GF-D8 (cell line): ENCODE data around the gene MAP3K3.
A peak's percentile ranks its signal among the peaks of the same experiment; 100 is the strongest.

Experiments used
- DNase-seq: peaks from one replicate; lab custom pipeline; 2025; lab: John Stamatoyannopoulos, UW

The MAP3K3 gene

DNA sequence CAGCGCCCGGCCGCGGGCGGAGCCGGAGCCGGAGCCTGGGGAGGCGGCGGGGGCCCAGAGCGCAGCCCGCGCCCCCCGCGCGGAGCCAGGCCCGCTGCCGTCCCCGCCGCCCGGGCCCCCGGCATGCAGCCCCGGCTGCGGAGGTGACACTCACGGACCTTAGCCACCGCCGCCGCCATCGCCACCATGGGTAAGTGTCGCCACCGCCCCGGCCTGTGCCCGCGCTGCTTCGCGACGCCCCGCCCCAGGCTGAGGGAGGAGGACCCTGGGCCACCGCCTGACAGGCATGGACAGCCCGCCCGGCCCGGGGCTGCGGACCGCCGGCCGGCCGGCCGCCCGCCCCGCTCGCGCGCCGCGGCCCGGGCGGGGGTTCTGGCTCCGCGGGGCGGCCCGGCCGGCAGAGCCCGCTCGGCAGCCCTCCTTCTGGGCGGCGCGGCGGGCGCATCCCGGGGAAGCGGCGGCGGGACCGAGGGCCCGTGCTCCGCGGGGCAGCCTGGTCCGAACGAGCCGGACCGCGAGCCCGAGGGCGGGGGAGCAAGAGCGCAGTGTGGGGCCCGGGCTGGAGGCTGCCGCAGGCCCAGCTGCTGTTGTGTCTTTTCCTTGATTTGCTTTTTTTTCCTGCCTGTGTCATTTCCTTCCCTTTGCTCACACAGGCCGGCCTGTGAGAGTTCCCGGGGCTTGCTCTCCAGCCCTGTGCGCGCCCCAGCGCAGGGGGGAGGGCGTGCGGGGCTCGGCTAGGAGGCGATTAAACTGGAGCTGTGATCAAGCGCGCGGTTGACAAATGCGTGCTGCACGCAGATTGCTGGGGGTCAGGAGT lies 565 bp downstream of the MAP3K3 start:
- DNase-seq: peak; percentile 73

DNA sequence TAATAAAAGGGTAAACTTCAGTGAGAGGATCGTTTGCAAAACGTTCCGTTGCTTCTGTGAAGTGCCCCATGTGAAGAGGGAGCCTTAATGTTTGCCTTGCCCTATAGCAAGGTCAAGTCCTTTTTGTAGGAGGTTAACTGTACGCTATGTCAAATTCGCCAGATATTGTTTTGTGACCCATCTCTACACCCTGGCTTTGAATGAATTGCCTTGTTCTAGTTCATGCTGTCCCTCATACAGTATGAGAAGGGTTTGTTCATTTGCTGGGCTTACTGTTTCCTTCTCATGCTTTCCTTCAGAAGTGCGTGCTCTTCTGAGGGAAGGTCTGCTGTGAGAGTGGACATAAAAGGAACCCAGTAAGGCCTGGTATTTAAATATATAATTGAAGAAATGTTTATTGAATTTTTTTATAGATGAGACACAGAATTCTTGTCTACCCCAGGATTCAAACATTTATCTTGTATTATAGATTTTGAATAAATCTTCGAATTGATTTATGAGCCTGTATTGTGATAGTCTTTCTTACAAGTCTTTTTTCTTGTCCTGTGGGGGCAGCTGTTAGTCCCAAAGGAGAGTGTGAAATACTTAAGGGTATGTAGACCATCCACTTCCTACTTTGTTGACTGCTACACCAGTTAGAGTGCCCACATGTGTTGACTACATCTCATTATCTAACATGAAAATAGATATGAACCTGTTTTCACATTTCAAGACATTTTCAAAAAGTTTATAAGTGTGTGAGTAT lies 1.7 kb downstream of the MAP3K3 start:
- DNase-seq: peak; percentile 20

GRCh38 chr17:63624531-63624880 lies 2.3 kb downstream of the MAP3K3 start:
- no peak for DNase-seq

DNA sequence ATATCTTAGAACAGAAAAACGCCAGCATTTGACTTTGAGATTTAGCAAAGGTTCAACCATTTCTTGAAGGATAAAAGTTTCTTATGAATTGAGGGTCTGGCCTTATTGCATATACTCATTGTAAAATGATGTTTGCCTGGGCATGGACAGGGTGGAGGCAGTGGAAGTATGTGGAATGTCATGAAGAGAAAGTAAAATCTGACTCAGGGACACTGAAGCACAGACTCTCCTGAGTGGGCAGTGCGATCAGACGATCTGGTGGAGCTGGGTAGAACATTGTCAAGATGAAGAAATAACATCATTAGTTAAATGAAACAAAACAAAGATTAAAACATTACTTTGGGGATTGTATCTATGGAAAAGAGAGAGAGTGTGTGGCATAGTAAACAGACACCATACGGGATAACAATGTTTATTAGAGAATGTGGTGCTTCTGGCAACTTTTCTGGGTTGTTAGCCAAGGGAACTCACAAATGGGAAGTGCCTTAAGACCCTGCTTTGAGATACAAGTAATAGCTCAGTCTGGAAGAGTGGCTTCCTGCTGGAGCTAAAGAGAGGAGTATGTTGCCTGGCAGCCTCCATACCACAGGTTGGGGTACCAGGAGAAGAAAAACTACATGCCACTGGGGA lies 4.4 kb downstream of the MAP3K3 start:
- no peak for DNase-seq

- DNase-seq: no peak
Measured at GRCh38 chr17:63629627-63630026, 7.4 kb downstream of the MAP3K3 start.

DNA sequence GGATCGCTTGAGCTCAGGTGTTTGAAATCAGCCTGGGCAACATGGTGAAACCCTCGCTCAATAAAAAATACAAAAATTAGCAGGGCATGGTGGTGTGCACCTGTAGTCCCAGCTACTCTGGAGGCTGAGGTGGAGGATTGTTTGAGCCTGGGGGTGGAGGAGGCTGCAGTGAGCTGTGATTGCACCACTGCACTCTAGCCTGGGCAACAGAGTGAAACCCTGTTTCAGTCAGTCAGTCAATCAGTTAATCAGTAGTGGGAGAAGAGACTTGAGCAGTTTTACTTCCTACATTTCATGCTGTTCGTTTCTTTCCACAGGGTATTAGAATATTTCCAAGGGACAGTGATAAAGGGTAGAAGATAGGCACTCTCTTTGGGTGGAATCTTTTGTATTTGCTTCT lies 8.8 kb downstream of the MAP3K3 start:
- no peak for DNase-seq

DNA sequence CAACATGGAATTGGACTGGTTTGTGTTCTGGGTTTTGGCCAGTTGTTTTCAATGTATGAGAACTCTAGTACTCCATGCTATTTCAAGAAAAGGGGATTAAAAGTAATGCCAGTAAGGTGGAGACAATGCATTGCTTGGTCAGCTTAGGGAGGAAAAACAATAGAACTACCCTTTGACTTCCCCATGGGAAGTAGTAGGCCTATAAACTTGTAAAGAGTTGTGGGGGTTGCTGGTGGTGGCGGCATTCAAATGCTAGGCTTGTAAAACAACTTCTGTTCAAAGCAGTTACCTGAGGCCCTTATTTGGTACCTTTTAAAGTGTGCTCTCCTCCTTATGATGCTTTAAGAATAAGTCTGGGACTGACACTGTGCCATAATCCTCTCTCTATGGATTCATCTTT lies 9.4 kb downstream of the MAP3K3 start:
- no peak for DNase-seq

- DNase-seq: no peak
Measured at GRCh38 chr17:63633742-63634141, 11.5 kb downstream of the MAP3K3 start.

DNA sequence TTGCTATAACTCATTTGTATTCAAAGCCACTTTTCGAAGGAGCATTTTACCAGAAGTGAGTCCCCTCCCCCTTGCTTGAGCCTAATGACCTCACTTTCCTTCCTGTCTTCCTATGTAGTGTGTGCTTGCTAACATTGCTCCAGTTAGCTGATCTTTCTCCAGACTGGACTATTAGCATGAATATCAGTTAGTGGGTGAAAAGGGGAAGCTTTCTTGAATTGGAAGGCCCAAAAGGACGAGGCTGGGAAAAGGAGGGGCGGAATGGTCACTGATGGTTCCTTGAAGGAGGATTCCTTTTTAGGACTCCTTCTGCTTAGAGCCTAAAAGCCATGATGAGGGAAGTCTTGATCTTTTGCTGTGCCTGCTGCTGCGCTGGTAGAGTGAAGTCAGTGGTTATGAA lies 11.9 kb downstream of the MAP3K3 start:
- peak; percentile 73 for DNase-seq

- no peak for DNase-seq
Measured at GRCh38 chr17:63634816-63635215, 12.6 kb downstream of the MAP3K3 start.

DNA sequence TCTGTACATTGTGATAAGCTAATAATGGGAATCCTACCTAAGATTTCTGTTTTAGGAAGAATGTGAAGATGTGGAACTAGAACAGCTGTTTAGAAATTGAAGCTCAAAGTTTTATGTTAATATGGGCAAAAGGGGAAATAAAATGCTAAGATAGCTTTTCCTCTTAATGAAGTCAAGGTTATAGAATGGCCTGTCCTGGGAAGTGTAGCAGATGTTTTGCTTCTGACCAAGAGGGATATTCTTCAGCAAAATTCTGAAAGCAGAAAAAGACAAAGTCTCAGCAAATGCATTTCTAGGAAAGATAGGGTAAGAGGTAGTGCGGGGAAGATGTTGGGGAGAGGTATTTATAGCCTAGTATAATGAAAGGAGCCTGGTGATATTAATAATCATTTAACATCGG lies 13.1 kb downstream of the MAP3K3 start:
- DNase-seq: no peak

- DNase-seq: no peak
Measured at GRCh38 chr17:63635787-63636186, 13.6 kb downstream of the MAP3K3 start.

DNA sequence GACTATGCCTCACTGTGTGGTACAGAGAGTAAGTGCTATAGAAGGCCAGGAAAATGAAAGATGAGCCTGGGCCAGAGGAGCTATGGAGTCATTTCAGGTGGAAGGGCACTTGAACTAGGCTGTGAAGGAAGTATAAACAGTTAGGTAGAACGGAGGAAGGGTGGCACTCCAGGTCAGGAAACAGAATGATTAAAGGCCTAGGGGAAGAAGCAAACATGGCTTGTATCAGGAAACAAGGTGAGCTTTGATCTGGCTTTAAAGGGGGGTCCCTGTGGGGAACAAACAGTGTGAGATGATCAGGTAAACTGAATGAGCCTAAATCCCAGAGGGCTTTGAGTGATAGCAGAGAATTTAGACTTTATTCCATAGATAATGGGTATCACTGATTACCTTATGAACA lies 16.9 kb downstream of the MAP3K3 start:
- no peak for DNase-seq

DNA sequence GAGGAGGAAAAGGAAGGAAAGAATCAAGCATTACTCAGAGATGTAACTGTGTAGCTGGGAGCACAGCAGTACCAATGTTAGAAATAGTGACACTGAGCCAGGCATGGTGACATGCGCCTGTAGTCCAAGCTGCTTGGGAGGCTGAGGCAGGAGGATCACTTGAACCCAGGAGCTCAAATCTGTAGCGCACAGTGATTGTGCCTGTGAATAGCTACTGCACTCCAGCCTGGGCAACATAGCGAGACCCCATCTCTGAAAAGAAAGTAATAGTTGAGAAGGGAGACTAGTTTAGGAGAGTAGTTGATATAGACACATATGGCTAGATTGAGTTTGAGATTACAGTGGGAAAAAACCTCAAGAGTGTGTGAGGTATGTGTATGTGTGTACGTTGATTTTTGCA lies 17.8 kb downstream of the MAP3K3 start:
- DNase-seq: no peak

GRCh38 chr17:63641692-63642448 lies 19.7 kb downstream of the MAP3K3 start:
- peak; percentile 40 for DNase-seq

DNA sequence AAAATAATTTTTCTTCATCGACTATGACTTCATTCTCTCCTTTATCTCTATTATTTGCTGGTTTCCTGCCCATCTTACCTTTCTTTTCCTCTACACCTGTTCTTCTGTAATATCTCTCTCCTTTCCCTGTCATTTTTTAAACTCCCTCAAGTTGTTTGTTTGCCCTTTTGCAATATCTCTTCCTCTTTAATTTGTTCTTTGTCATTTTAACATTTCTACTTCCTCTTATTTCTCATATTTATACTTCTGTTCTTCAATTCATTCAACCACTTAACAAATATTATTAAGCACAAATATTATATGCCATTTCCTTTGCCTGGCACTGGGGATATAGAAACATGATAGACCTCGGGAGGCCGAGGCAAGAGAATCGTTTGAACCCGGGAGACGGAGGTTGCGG lies 22.6 kb downstream of the MAP3K3 start:
- no peak for DNase-seq

DNA sequence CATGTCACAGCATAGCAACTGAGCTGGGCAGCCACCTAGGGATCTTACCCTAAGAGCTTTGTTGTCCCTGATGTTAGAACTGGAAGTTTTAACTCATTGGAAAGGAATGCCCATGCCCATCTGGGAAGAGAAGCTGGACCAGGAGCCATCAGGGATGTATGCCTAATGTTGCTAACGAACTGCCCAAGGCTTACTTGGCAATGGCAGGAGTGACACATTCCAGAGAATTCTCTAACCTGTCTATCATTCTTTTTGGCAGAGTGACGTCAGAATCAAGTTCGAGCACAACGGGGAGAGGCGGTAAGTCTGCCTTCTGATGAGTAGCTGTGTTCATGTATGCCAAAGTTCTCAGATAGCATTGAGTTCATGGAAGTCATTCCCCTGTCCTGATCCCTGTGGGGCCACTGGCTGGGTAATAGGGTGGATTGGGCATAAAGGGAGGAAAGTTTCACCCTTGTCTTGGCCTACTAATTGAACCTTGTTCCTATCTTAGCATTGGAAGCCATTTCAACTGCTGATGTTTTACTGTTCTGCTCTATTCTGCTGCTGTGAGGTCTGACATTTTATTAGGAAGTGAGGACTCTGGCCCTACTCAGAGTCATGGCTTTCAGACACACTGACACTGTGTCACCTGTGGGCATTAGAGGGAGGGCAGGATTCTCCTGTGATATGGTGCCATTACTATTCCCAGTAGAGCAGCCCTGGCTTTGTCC lies 23.7 kb downstream of the MAP3K3 start:
- DNase-seq: no peak

GRCh38 chr17:63646488-63646806 lies 24.2 kb downstream of the MAP3K3 start:
- no peak for DNase-seq

- no peak for DNase-seq
Measured at GRCh38 chr17:63647065-63647725, 25.0 kb downstream of the MAP3K3 start.

DNA sequence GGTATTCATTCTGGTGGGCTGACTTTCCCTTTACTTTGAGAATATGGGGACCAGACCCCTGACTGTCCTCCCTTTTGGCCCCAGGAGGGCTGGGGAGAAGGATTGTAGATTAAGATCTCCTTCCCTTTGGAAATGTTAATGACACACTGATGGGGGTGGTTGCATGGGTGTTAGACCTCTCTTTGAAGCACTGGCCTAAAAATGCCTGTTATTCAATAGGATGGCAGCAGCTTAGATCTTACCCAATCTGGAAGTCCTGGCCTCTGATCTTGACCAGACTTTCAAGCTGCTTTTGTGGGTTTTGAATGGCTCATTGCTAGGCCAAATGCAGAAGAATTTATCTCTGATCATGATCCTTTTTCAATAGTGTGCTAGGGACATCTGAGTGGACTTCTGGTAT lies 25.7 kb downstream of the MAP3K3 start:
- DNase-seq: no peak

DNA sequence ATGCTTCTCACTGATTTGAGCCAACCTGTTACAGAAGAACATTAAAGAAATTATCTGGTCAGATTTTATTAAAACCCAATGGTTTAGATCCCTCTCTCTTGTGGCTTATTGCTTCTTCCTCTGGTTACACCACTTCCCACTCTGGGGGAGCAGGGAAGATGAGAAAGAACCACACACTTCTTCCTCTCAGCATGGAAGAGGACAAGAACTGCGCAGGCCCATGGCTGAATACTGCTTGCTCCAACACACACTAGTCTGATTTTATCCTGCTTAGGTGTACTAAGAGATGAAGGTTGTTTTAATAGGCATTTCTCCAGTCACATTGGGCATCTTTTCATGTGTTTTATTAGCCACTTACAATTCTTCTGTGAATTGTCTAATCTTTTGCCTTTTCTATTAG lies 27.6 kb downstream of the MAP3K3 start:
- DNase-seq: peak; percentile 44
